Neural progenitor cell (in vitro differentiated cells): ENCODE measurements around the gene TSPAN4. TPM values are rescaled to one million over a fixed set of nuclear protein-coding genes. Genes with fewer than 3 reads are reported as not detected.

Experiments used
- DNase-seq: peaks from one replicate; pipeline ENCODE4 v3.0.0-alpha.2; 2016; ENCODE audit warnings: low spot score
- H2AFZ ChIP-seq: fragments of 200-600 bp; sonication (generic); replicated peaks from 2 replicates; pipeline ENCODE4 v1.6.1; 2016; ENCODE audit warnings: antibody characterized with exemption
- H3F3A ChIP-seq: fragments of 200-600 bp; sonication (generic); 2 replicates; pipeline ENCODE4 v1.6.1; 2016; ENCODE audit warnings: antibody characterized with exemption, low read depth
- H3K27ac ChIP-seq: fragments of 200-600 bp; sonication (generic); 2 replicates; pipeline ENCODE4 v1.5.1; 2016; ENCODE audit warnings: mild to moderate bottlenecking
- H3K27me3 ChIP-seq: fragments of 200-600 bp; sonication (generic); 2 replicates; pipeline ENCODE4 v1.6.1; 2016; ENCODE audit warnings: mild to moderate bottlenecking, moderate library complexity
- H3K36me3 ChIP-seq: fragments of 200-600 bp; sonication (generic); 2 replicates; pipeline ENCODE4 v1.5.1; 2016
- H3K4me1 ChIP-seq: fragments of 200-600 bp; sonication (generic); 2 replicates; pipeline ENCODE4 v1.6.1; 2016; ENCODE audit warnings: mixed run types
- H3K4me2 ChIP-seq: fragments of 200-600 bp; sonication (generic); 2 replicates; pipeline ENCODE4 v1.6.1; 2016
- H3K4me3 ChIP-seq: fragments of 200-600 bp; sonication (generic); 2 replicates; pipeline ENCODE4 v1.5.1; 2016
- H3K79me2 ChIP-seq: fragments of 200-600 bp; sonication (generic); 2 replicates; pipeline ENCODE4 v1.6.1; 2016; ENCODE audit warnings: low read depth
- H3K9ac ChIP-seq: fragments of 200-600 bp; sonication (generic); 2 replicates; pipeline ENCODE4 v1.6.1; 2016
- H3K9me3 ChIP-seq: fragments of 200-600 bp; sonication (generic); 2 replicates; pipeline ENCODE4 v1.5.1; 2016; ENCODE audit warnings: low read depth
- H4K20me1 ChIP-seq: fragments of 200-600 bp; sonication (generic); 2 replicates; pipeline ENCODE4 v1.6.1; 2016; ENCODE audit warnings: low read depth
- H3K27ac Mint-ChIP-seq: 3 replicates; pipeline ENCODE4 v1.8.0; 2021; ENCODE audit warnings: mixed read lengths
- H3K27me3 Mint-ChIP-seq: 2 replicates; pipeline ENCODE4 v1.8.0; 2022; ENCODE audit warnings: low read depth, mild to moderate bottlenecking, inconsistent platforms, moderate library complexity, mixed read lengths; ENCODE audit not compliant: insufficient read depth
- H3K36me3 Mint-ChIP-seq: 3 replicates; pipeline ENCODE4 v1.8.0; 2021; ENCODE audit warnings: mixed read lengths
- H3K4me1 Mint-ChIP-seq: 3 replicates; pipeline ENCODE4 v1.8.0; 2021; ENCODE audit warnings: mixed read lengths
- H3K4me3 Mint-ChIP-seq: 3 replicates; pipeline ENCODE4 v1.8.0; 2021; ENCODE audit warnings: mild to moderate bottlenecking, moderate library complexity, mixed read lengths
- H3K9me3 Mint-ChIP-seq: 3 replicates; pipeline ENCODE4 v1.8.0; 2020; ENCODE audit warnings: mixed read lengths
- EZH2 ChIP-seq: fragments of 200-600 bp; sonication (generic); IDR thresholded peaks from 2 replicates; pipeline ENCODE4 v1.6.1; 2017; ENCODE audit warnings: antibody characterized with exemption, mild to moderate bottlenecking, moderate library complexity
- EZH2phosphoT487 ChIP-seq: fragments of 200-600 bp; sonication (generic); IDR thresholded peaks from 2 replicates; pipeline ENCODE4 v1.6.1; 2017; ENCODE audit warnings: antibody characterized with exemption
- total RNA-seq: library from RNA; depleted of rRNA; stranded (reverse); fragments of >200 nt; gene quantifications from 2 replicates; pipeline ENCODE4 v1.2.3, GENCODE V29; 2015; ENCODE audit warnings: low replicate concordance
- TF ChIP-seq, protein P1 (sequence below): fragments of 200-600 bp; sonication (generic); IDR thresholded peaks from 2 replicates; pipeline ENCODE4 v1.5.1; 2017; ENCODE audit warnings: antibody characterized with exemption, mild to moderate bottlenecking

Gene TSPAN4
- total RNA-seq, 1 donor from 2014 or later: 19.6 TPM

- Histone ChIP-seq H3K9me3 (no peaks in the 10 kb centered on the region), H3K36me3 (no peaks in the 10 kb centered on the region), H4K20me1 (peaks cover 34% of the 10 kb centered on the region), H2AFZ (no peak overlapping the region), H3K4me1 (no peaks in the 10 kb centered on the region), H3K4me3 (peak overlapping the region; percentile 92), H3F3A (peaks cover 25% of the 10 kb centered on the region), H3K4me2 (peak overlapping the region; percentile 94), H3K27ac (no peak overlapping the region), H3K27me3 (no peaks in the 10 kb centered on the region), H3K9ac (peak overlapping the region; percentile 51), H3K79me2 (peaks cover 9% of the 10 kb centered on the region)
- Mint-ChIP-seq H3K4me3 (peak overlapping the region; percentile 78), H3K27ac (no peak overlapping the region), H3K9me3 (no peaks in the 10 kb centered on the region), H3K4me1 (peaks cover 8% of the 10 kb centered on the region), H3K36me3 (peaks cover 2% of the 10 kb centered on the region), H3K27me3 (peaks cover 9% of the 10 kb centered on the region)
- DNase-seq: peak; percentile 98
- TF ChIP-seq EZH2phosphoT487 (no peak), EZH2 (no peak)
- TF ChIP-seq, protein P1, sequence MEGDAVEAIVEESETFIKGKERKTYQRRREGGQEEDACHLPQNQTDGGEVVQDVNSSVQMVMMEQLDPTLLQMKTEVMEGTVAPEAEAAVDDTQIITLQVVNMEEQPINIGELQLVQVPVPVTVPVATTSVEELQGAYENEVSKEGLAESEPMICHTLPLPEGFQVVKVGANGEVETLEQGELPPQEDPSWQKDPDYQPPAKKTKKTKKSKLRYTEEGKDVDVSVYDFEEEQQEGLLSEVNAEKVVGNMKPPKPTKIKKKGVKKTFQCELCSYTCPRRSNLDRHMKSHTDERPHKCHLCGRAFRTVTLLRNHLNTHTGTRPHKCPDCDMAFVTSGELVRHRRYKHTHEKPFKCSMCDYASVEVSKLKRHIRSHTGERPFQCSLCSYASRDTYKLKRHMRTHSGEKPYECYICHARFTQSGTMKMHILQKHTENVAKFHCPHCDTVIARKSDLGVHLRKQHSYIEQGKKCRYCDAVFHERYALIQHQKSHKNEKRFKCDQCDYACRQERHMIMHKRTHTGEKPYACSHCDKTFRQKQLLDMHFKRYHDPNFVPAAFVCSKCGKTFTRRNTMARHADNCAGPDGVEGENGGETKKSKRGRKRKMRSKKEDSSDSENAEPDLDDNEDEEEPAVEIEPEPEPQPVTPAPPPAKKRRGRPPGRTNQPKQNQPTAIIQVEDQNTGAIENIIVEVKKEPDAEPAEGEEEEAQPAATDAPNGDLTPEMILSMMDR: no peak
These were observed 23.3 kb upstream of the TSPAN4 start for GRCh38 chr11:819129-819931.

GRCh38 chr11:819943-820649 is 22.6 kb upstream of the TSPAN4 start:
- H4K20me1 ChIP-seq: peaks cover 34% of the 10 kb centered on the region
- DNase-seq: peak; percentile 82
- Mint-ChIP-seq H3K4me1 (peaks cover 9% of the 10 kb centered on the region), H3K9me3 (no peaks in the 10 kb centered on the region), H3K36me3 (peaks cover 4% of the 10 kb centered on the region), H3K4me3 (peak overlapping the region; percentile 89), H3K27me3 (peaks cover 11% of the 10 kb centered on the region), H3K27ac (no peak overlapping the region)
- TF ChIP-seq EZH2phosphoT487: no peak
- TF ChIP-seq EZH2: no peak
- TF ChIP-seq, protein P1: no peak
- no peaks in the 10 kb centered on the region for H3K9me3 ChIP-seq
- H3K4me1 ChIP-seq: no peaks in the 10 kb centered on the region
- peak overlapping the region; percentile 51 for H3K9ac ChIP-seq
- peaks cover 22% of the 10 kb centered on the region for H3F3A ChIP-seq
- no peak overlapping the region for H2AFZ ChIP-seq
- peaks cover 2% of the 10 kb centered on the region for H3K27me3 ChIP-seq
- no peaks in the 10 kb centered on the region for H3K36me3 ChIP-seq
- H3K27ac ChIP-seq: no peak overlapping the region
- H3K4me3 ChIP-seq: peak overlapping the region; percentile 92
- peak overlapping the region; percentile 94 for H3K4me2 ChIP-seq
- peaks cover 9% of the 10 kb centered on the region for H3K79me2 ChIP-seq

DNA sequence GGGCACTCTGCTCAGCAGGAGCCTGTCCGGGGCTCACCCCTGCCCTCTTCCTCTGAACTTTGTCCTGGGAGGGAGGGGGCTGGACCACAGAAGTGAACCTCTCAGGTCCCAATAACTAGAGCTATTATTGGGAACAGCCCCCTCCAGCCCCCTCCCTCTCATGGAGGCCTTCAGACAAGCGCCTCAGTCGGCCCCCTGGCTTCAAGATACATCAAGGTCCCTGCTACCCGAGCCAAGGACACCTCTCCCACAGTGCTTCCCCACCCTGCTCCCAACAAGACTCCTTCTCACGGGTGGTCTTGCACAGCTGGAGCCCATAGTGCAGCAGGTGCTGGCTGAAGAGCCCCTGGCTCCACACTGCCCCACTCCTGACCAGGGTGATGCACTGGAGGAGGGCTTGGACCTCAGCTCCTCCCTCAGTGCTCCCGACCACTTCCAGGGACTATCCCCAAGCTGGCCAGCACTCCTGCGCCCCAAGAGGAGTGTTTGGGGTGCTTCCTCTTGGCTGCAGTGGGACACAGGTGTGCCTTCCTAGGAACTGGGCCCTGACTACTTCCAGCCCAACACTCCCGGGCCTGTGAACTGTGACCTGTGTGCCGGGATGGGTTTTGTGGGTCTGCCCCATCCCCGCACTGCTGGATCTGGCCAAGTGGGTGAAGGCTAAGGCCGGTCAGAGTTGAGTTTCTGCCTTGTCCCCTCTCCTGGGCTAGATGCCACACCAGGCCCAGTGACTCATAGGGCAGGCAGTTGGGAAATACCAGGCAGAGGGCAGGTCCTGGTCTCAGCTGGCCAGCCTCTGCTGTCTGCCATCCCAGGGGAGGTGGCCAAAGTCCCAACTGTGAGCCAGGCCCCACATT is 21.8 kb upstream of the TSPAN4 start:
- Histone ChIP-seq H3K79me2 (peaks cover 9% of the 10 kb centered on the region), H2AFZ (no peak overlapping the region), H3K36me3 (no peaks in the 10 kb centered on the region), H3K4me2 (peak overlapping the region; percentile 94), H3K4me1 (no peaks in the 10 kb centered on the region), H3K9me3 (no peaks in the 10 kb centered on the region), H3F3A (peaks cover 22% of the 10 kb centered on the region), H3K9ac (no peak overlapping the region), H3K27ac (no peak overlapping the region), H4K20me1 (peaks cover 41% of the 10 kb centered on the region), H3K27me3 (peaks cover 10% of the 10 kb centered on the region), H3K4me3 (peak overlapping the region; percentile 92)
- Mint-ChIP-seq H3K4me1 (peaks cover 10% of the 10 kb centered on the region), H3K4me3 (peak overlapping the region; percentile 89), H3K27ac (no peak overlapping the region), H3K9me3 (no peaks in the 10 kb centered on the region), H3K27me3 (peaks cover 13% of the 10 kb centered on the region), H3K36me3 (peaks cover 7% of the 10 kb centered on the region)
- DNase-seq: no peak
- TF ChIP-seq EZH2: no peak
- TF ChIP-seq EZH2phosphoT487: no peak
- TF ChIP-seq, protein P1: no peak
